GM23338 (cell line): ENCODE data around the gene SFSWAP. TPM values are rescaled to one million over a fixed set of nuclear protein-coding genes. Genes with fewer than 3 reads are reported as not detected.

Experiments used
- ATAC-seq: fragments of 200-7000 bp; cut with Tn5 transposase; 3 replicates; pipeline ENCODE4 v1.9.1; 2020
- DNase-seq: peaks from one replicate; pipeline ENCODE4 v3.0.0-alpha.2; 2015; ENCODE audit warnings: low spot score
- H2AFZ ChIP-seq: fragments of 200-600 bp; sonication (generic); 2 replicates; pipeline ENCODE4 v1.8.0; 2016; ENCODE audit warnings: antibody characterized with exemption, mild to moderate bottlenecking, moderate library complexity
- H3F3A ChIP-seq: fragments of 200-600 bp; sonication (generic); replicated peaks from 2 replicates; pipeline ENCODE4 v1.8.0; 2017; ENCODE audit warnings: antibody characterized with exemption, mixed run types, low read depth
- H3K27ac ChIP-seq: fragments of 200-600 bp; sonication (generic); 2 replicates; pipeline ENCODE4 v1.6.1; 2016; ENCODE audit warnings: low read depth
- H3K27me3 ChIP-seq: fragments of 200-600 bp; sonication (generic); 2 replicates; pipeline ENCODE4 v1.8.0; 2016; ENCODE audit warnings: mild to moderate bottlenecking, mixed run types, moderate library complexity; ENCODE audit not compliant: insufficient read depth
- H3K36me3 ChIP-seq: fragments of 200-600 bp; sonication (generic); 2 replicates; pipeline ENCODE4 v1.8.0; 2016; ENCODE audit warnings: mild to moderate bottlenecking; ENCODE audit not compliant: insufficient read depth
- H3K4me1 ChIP-seq: fragments of 200-600 bp; sonication (generic); 2 replicates; pipeline ENCODE4 v1.8.0; 2016; ENCODE audit warnings: mild to moderate bottlenecking, moderate library complexity; ENCODE audit not compliant: insufficient read depth
- H3K4me2 ChIP-seq: fragments of 200-600 bp; sonication (generic); 2 replicates; pipeline ENCODE4 v1.7.1; 2017; ENCODE audit warnings: mixed run types
- H3K4me3 ChIP-seq: fragments of 200-600 bp; sonication (generic); 2 replicates; pipeline ENCODE4 v1.6.1; 2016; ENCODE audit warnings: mixed run types
- H3K79me2 ChIP-seq: fragments of 200-600 bp; sonication (generic); replicated peaks from 2 replicates; pipeline ENCODE4 v1.8.0; 2017; ENCODE audit warnings: mild to moderate bottlenecking; ENCODE audit not compliant: insufficient read depth
- H3K9me2 ChIP-seq: fragments of 200-600 bp; sonication (generic); 2 replicates; pipeline ENCODE4 v1.8.0; 2017; ENCODE audit not compliant: insufficient read depth
- H4K20me1 ChIP-seq: fragments of 200-600 bp; sonication (generic); replicated peaks from 2 replicates; pipeline ENCODE4 v1.8.0; 2017; ENCODE audit warnings: mild to moderate bottlenecking; ENCODE audit not compliant: insufficient read depth
- H3K27ac Mint-ChIP-seq: 2 replicates; pipeline ENCODE4 v1.8.0; 2020; ENCODE audit warnings: inconsistent platforms, mild to moderate bottlenecking, moderate library complexity, mixed read lengths
- H3K27me3 Mint-ChIP-seq: 3 replicates; pipeline ENCODE4 v1.8.0; 2022; ENCODE audit warnings: low read depth, mild to moderate bottlenecking, moderate library complexity, mixed read lengths, inconsistent platforms; ENCODE audit not compliant: insufficient read depth, poor library complexity
- H3K36me3 Mint-ChIP-seq: 3 replicates; pipeline ENCODE4 v1.8.0; 2021; ENCODE audit warnings: low read depth, mild to moderate bottlenecking, inconsistent platforms, moderate library complexity, mixed read lengths
- H3K4me1 Mint-ChIP-seq: 3 replicates; pipeline ENCODE4 v1.8.0; 2020; ENCODE audit warnings: mild to moderate bottlenecking, inconsistent platforms, mixed read lengths
- H3K4me3 Mint-ChIP-seq: 3 replicates; pipeline ENCODE4 v1.8.0; 2021; ENCODE audit warnings: moderate library complexity, mild to moderate bottlenecking, inconsistent platforms, mixed read lengths
- H3K9me3 Mint-ChIP-seq: 3 replicates; pipeline ENCODE4 v1.8.0; 2020; ENCODE audit warnings: moderate library complexity, mild to moderate bottlenecking, inconsistent platforms, mixed read lengths
- CREB1 ChIP-seq: fragments of 250-450 bp; sonication (Bioruptor Pico); IDR thresholded peaks from 2 replicates; pipeline ENCODE4 v1.5.0; 2020; ENCODE audit warnings: low read depth, mild to moderate bottlenecking, moderate library complexity
- EZH2 ChIP-seq: fragments of 200-600 bp; sonication (generic); IDR thresholded peaks from one replicate; pipeline ENCODE4 v1.8.0; 2017; ENCODE audit warnings: antibody characterized with exemption, mild to moderate bottlenecking, low read depth; ENCODE audit not compliant: unreplicated experiment
- EZH2phosphoT487 ChIP-seq: fragments of 200-600 bp; sonication (generic); IDR thresholded peaks from one replicate; pipeline ENCODE4 v1.8.1; 2018; ENCODE audit warnings: antibody characterized with exemption; ENCODE audit not compliant: unreplicated experiment
- JUNB ChIP-seq: IDR thresholded peaks from one replicate; pipeline ENCODE4 v1.6.1; 2016; ENCODE audit warnings: antibody characterized with exemption; ENCODE audit not compliant: unreplicated experiment
- NANOG ChIP-seq: IDR thresholded peaks from 2 replicates; pipeline ENCODE4 v1.6.1; 2016; ENCODE audit warnings: antibody characterized with exemption, borderline replicate concordance
- POLR2AphosphoS5 ChIP-seq: IDR thresholded peaks from 2 replicates; pipeline ENCODE4 v1.6.1; 2016; ENCODE audit warnings: antibody characterized with exemption, low read depth
- STAT1 ChIP-seq: IDR thresholded peaks from one replicate; pipeline ENCODE4 v1.6.1; 2016; ENCODE audit warnings: antibody characterized with exemption; ENCODE audit not compliant: unreplicated experiment
- ZNF114 ChIP-seq: fragments of 250-450 bp; sonication (Bioruptor Pico); IDR thresholded peaks from 2 replicates; pipeline ENCODE4 v1.5.0; 2020; ENCODE audit warnings: mild to moderate bottlenecking, moderate library complexity
- ZNF331 ChIP-seq: fragments of 250-450 bp; sonication (Bioruptor Pico); IDR thresholded peaks from 2 replicates; pipeline ENCODE4 v1.5.0; 2020; ENCODE audit warnings: low read depth, mild to moderate bottlenecking, moderate library complexity
- polyA plus RNA-seq: library from polyadenylated mRNA; unstranded; fragments of >200 nt; fragmentation: Nextera tagmentation; extraction: Ambion mirVana; gene quantifications from 2 replicates; pipeline ENCODE4 v1.2.1, GENCODE V29; 2016
- total RNA-seq: library from RNA; depleted of rRNA; stranded (reverse); fragments of >200 nt; shearing (Covaris generic); gene quantifications from 2 replicates; pipeline ENCODE4 v1.2.3, GENCODE V29; 2014
- TF ChIP-seq, protein P1 (sequence below): fragments of 250-450 bp; sonication (Bioruptor Pico); IDR thresholded peaks from 2 replicates; pipeline ENCODE4 v1.5.0; 2020; ENCODE audit warnings: mild to moderate bottlenecking, moderate library complexity
- TF ChIP-seq, protein P2 (sequence below): IDR thresholded peaks from one replicate; pipeline ENCODE4 v1.6.1; 2018; ENCODE audit warnings: antibody characterized with exemption; ENCODE audit not compliant: unreplicated experiment
- TF ChIP-seq, protein P3 (sequence below), 2 experiments: fragments of 200-600 bp in 1 of 2; sonication (generic) in 1 of 2; conservative IDR thresholded peaks; 2 replicates each; pipeline versions ENCODE4 v1.5.1 to v1.6.1; 2016 to 2017; ENCODE audit warnings: antibody characterized with exemption in 2 of 2, low read depth in 2 of 2, mild to moderate bottlenecking in 2 of 2, moderate library complexity in 1 of 2
- TF ChIP-seq, protein P4 (sequence below): IDR thresholded peaks from 2 replicates; pipeline ENCODE4 v1.6.1; 2016; ENCODE audit warnings: antibody characterized with exemption

SFSWAP gene
- total and polyA plus RNA-seq, 2 experiments from 2014 or later = 41.0 to 49.8 TPM

DNA sequence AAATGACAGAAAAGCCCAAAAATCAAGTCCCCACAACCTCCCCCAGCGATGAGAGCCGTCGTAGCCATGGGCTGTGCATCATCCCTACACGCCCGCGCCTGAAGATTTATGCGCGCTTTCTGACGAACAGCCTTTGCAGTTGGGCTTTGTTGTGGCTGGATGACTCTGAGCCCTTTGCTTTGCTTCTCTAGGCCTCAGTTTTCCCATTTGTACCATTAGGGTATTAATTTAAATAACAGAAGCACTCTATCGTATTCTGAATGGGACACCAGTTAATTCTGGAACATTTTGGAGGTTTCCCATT lies 24.2 kb downstream of the SFSWAP start:
- Histone ChIP-seq H3K4me2 (no peak overlapping the region), H2AFZ (no peak overlapping the region), H4K20me1 (no peaks in the 10 kb centered on the region; the same call in 1 of the 2 replicates), H3K9me2 (no peaks in the 10 kb centered on the region), H3K79me2 (peaks cover 18% of the 10 kb centered on the region), H3K27me3 (no peaks in the 10 kb centered on the region), H3K27ac (0 out of 2 replicates have a peak overlapping the region, but pooled peaks have one; percentile 11), H3K4me3 (no peak overlapping the region), H3K36me3 (peaks cover 19% of the 10 kb centered on the region), H3K4me1 (peaks cover 13% of the 10 kb centered on the region), H3F3A (no peaks in the 10 kb centered on the region)
- Mint-ChIP-seq H3K4me3 (no peak overlapping the region), H3K9me3 (no peaks in the 10 kb centered on the region), H3K4me1 (peaks cover 45% of the 10 kb centered on the region), H3K36me3 (peaks cover 71% of the 10 kb centered on the region), H3K27ac (peak overlapping the region; percentile 52; the same call in 1 of the 2 replicates), H3K27me3 (peaks cover 6% of the 10 kb centered on the region)
- DNase-seq (no peak), ATAC-seq (no peak)
- TF ChIP-seq EZH2phosphoT487 (no peak), ZNF331 (no peak), ZNF114 (CRISPR knock-in tag) (no peak), CREB1 (CRISPR knock-in tag) (no peak), STAT1 (no peak), NANOG (no peak), POLR2AphosphoS5 (no peak), JUNB (no peak), EZH2 (no peak)
- TF ChIP-seq, protein P1, sequence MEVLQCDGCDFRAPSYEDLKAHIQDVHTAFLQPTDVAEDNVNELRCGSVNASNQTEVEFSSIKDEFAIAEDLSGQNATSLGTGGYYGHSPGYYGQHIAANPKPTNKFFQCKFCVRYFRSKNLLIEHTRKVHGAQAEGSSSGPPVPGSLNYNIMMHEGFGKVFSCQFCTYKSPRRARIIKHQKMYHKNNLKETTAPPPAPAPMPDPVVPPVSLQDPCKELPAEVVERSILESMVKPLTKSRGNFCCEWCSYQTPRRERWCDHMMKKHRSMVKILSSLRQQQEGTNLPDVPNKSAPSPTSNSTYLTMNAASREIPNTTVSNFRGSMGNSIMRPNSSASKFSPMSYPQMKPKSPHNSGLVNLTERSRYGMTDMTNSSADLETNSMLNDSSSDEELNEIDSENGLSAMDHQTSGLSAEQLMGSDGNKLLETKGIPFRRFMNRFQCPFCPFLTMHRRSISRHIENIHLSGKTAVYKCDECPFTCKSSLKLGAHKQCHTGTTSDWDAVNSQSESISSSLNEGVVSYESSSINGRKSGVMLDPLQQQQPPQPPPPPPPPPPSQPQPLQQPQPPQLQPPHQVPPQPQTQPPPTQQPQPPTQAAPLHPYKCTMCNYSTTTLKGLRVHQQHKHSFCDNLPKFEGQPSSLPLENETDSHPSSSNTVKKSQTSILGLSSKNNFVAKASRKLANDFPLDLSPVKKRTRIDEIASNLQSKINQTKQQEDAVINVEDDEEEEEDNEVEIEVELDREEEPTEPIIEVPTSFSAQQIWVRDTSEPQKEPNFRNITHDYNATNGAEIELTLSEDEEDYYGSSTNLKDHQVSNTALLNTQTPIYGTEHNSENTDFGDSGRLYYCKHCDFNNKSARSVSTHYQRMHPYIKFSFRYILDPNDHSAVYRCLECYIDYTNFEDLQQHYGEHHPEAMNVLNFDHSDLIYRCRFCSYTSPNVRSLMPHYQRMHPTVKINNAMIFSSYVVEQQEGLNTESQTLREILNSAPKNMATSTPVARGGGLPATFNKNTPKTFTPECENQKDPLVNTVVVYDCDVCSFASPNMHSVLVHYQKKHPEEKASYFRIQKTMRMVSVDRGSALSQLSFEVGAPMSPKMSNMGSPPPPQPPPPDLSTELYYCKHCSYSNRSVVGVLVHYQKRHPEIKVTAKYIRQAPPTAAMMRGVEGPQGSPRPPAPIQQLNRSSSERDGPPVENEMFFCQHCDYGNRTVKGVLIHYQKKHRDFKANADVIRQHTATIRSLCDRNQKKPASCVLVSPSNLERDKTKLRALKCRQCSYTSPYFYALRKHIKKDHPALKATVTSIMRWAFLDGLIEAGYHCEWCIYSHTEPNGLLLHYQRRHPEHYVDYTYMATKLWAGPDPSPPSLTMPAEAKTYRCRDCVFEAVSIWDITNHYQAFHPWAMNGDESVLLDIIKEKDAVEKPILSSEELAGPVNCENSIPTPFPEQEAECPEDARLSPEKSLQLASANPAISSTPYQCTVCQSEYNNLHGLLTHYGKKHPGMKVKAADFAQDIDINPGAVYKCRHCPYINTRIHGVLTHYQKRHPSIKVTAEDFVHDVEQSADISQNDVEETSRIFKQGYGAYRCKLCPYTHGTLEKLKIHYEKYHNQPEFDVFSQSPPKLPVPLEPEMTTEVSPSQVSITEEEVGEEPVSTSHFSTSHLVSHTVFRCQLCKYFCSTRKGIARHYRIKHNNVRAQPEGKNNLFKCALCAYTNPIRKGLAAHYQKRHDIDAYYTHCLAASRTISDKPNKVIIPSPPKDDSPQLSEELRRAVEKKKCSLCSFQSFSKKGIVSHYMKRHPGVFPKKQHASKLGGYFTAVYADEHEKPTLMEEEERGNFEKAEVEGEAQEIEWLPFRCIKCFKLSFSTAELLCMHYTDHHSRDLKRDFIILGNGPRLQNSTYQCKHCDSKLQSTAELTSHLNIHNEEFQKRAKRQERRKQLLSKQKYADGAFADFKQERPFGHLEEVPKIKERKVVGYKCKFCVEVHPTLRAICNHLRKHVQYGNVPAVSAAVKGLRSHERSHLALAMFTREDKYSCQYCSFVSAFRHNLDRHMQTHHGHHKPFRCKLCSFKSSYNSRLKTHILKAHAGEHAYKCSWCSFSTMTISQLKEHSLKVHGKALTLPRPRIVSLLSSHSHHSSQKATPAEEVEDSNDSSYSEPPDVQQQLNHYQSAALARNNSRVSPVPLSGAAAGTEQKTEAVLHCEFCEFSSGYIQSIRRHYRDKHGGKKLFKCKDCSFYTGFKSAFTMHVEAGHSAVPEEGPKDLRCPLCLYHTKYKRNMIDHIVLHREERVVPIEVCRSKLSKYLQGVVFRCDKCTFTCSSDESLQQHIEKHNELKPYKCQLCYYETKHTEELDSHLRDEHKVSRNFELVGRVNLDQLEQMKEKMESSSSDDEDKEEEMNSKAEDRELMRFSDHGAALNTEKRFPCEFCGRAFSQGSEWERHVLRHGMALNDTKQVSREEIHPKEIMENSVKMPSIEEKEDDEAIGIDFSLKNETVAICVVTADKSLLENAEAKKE (CRISPR knock-in tag) = no peak
- TF ChIP-seq, protein P2, sequence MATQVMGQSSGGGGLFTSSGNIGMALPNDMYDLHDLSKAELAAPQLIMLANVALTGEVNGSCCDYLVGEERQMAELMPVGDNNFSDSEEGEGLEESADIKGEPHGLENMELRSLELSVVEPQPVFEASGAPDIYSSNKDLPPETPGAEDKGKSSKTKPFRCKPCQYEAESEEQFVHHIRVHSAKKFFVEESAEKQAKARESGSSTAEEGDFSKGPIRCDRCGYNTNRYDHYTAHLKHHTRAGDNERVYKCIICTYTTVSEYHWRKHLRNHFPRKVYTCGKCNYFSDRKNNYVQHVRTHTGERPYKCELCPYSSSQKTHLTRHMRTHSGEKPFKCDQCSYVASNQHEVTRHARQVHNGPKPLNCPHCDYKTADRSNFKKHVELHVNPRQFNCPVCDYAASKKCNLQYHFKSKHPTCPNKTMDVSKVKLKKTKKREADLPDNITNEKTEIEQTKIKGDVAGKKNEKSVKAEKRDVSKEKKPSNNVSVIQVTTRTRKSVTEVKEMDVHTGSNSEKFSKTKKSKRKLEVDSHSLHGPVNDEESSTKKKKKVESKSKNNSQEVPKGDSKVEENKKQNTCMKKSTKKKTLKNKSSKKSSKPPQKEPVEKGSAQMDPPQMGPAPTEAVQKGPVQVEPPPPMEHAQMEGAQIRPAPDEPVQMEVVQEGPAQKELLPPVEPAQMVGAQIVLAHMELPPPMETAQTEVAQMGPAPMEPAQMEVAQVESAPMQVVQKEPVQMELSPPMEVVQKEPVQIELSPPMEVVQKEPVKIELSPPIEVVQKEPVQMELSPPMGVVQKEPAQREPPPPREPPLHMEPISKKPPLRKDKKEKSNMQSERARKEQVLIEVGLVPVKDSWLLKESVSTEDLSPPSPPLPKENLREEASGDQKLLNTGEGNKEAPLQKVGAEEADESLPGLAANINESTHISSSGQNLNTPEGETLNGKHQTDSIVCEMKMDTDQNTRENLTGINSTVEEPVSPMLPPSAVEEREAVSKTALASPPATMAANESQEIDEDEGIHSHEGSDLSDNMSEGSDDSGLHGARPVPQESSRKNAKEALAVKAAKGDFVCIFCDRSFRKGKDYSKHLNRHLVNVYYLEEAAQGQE = no peak
- TF ChIP-seq, protein P3, sequence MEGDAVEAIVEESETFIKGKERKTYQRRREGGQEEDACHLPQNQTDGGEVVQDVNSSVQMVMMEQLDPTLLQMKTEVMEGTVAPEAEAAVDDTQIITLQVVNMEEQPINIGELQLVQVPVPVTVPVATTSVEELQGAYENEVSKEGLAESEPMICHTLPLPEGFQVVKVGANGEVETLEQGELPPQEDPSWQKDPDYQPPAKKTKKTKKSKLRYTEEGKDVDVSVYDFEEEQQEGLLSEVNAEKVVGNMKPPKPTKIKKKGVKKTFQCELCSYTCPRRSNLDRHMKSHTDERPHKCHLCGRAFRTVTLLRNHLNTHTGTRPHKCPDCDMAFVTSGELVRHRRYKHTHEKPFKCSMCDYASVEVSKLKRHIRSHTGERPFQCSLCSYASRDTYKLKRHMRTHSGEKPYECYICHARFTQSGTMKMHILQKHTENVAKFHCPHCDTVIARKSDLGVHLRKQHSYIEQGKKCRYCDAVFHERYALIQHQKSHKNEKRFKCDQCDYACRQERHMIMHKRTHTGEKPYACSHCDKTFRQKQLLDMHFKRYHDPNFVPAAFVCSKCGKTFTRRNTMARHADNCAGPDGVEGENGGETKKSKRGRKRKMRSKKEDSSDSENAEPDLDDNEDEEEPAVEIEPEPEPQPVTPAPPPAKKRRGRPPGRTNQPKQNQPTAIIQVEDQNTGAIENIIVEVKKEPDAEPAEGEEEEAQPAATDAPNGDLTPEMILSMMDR (conservative IDR thresholded peaks at IDR 0.05; ENCODE audit: low read depth in 2 of 2) = no peak
- TF ChIP-seq, protein P4, sequence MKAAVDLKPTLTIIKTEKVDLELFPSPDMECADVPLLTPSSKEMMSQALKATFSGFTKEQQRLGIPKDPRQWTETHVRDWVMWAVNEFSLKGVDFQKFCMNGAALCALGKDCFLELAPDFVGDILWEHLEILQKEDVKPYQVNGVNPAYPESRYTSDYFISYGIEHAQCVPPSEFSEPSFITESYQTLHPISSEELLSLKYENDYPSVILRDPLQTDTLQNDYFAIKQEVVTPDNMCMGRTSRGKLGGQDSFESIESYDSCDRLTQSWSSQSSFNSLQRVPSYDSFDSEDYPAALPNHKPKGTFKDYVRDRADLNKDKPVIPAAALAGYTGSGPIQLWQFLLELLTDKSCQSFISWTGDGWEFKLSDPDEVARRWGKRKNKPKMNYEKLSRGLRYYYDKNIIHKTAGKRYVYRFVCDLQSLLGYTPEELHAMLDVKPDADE = no peak
